HG03039 (cell line): ENCODE results near the gene GRP.
"Not testable (repeated sequence)": the region's sequence is repeated elsewhere in the genome, so short reads cannot be mapped to it uniquely, and the experiment has no call there.

Experiments
- ATAC-seq: cut with Tn5 transposase; IDR thresholded peaks from one replicate; pipeline ENCODE4 v1.9.1; 2021; ENCODE audit warnings: mild to moderate bottlenecking, moderate library complexity; ENCODE audit not compliant: unreplicated experiment

Gene GRP

GRCh38 chr18:59228351-59228750 is 8.4 kb downstream of the GRP start:
- no peak for ATAC-seq

- no peak for ATAC-seq
These were observed 9.2 kb downstream of the GRP start for GRCh38 chr18:59229191-59229590.

GRCh38 chr18:59229701-59230443 is 9.9 kb downstream of the GRP start:
- ATAC-seq: no peak

- ATAC-seq: no peak
These were observed 11.2 kb downstream of the GRP start for GRCh38 chr18:59231114-59231513.

- ATAC-seq: no peak
These were observed 11.9 kb downstream of the GRP start for GRCh38 chr18:59231877-59232276.

- ATAC-seq: no peak
These were observed 12.5 kb downstream of the GRP start for GRCh38 chr18:59232309-59233016.

GRCh38 chr18:59233017-59233410 is 13.1 kb downstream of the GRP start:
- ATAC-seq: no peak

- ATAC-seq: no peak
These were observed 18.4 kb downstream of the GRP start for GRCh38 chr18:59238385-59238784.

- ATAC-seq: no peak
These were observed 19.7 kb downstream of the GRP start for GRCh38 chr18:59239642-59240041.

- ATAC-seq: no peak
These were observed 22.9 kb downstream of the GRP start for GRCh38 chr18:59242906-59243305.

GRCh38 chr18:59246796-59247195 is 26.8 kb downstream of the GRP start:
- no peak for ATAC-seq

- no peak for ATAC-seq
These were observed 29.3 kb downstream of the GRP start for GRCh38 chr18:59249199-59249774.

- ATAC-seq: not testable (repeated sequence)
These were observed 35.5 kb downstream of the GRP start for GRCh38 chr18:59255491-59255890.

GRCh38 chr18:59261842-59262241 is 41.9 kb downstream of the GRP start:
- ATAC-seq: not testable (repeated sequence)

GRCh38 chr18:59262243-59262642 is 42.3 kb downstream of the GRP start:
- ATAC-seq: not testable (repeated sequence)

GRCh38 chr18:59263661-59264060 is 43.7 kb downstream of the GRP start:
- no peak for ATAC-seq

- ATAC-seq: no peak
These were observed 44.2 kb downstream of the GRP start for GRCh38 chr18:59264121-59264571.

- ATAC-seq: no peak
These were observed 44.8 kb downstream of the GRP start for GRCh38 chr18:59264651-59265245.

- ATAC-seq: no peak
These were observed 45.5 kb downstream of the GRP start for GRCh38 chr18:59265246-59265973.

GRCh38 chr18:59265974-59266369 is 46.0 kb downstream of the GRP start:
- ATAC-seq: no peak

GRCh38 chr18:59266459-59266858 is 46.5 kb downstream of the GRP start:
- ATAC-seq: no peak
